ES-I3 (cell line): ENCODE measurements around the gene PRRC2A.

Source experiments
- H3K36me3 ChIP-seq: 2 replicates; pipeline ENCODE4 v1.6.1; 2013; ENCODE audit warnings: mild to moderate bottlenecking, low read length, control low read depth, moderate library complexity; ENCODE audit not compliant: insufficient read depth
- H3K4me1 ChIP-seq: 2 replicates; pipeline ENCODE4 v1.6.1; 2013; ENCODE audit warnings: mild to moderate bottlenecking, control low read depth, low read length; ENCODE audit not compliant: insufficient read depth
- H3K9ac ChIP-seq: 2 replicates; pipeline ENCODE4 v1.6.1; 2013; ENCODE audit warnings: low read depth, mild to moderate bottlenecking, low read length, moderate library complexity
- H3K9me3 ChIP-seq: 2 replicates; pipeline ENCODE4 v1.6.1; 2013; ENCODE audit warnings: mild to moderate bottlenecking, low read length, moderate library complexity; ENCODE audit not compliant: control insufficient read depth, insufficient read depth

The PRRC2A gene

GRCh38 chr6:31676322-31676903, 55.9 kb downstream of the PRRC2A start:
- H3K9ac ChIP-seq = no peak overlapping the region

GRCh38 chr6:31676904-31677303, 56.4 kb downstream of the PRRC2A start:
- Histone ChIP-seq H3K9me3 (no peaks in the 10 kb centered on the region), H3K9ac (no peak overlapping the region)

More at GRCh38 chr6:31676322-31676903, 55.9 kb downstream of the PRRC2A start:
- no peaks in the 10 kb centered on the region for H3K9me3 ChIP-seq
- H3K4me1 ChIP-seq = no peaks in the 10 kb centered on the region
- peaks cover 5% of the 10 kb centered on the region for H3K36me3 ChIP-seq

GRCh38 chr6:31677955-31678354, 57.4 kb downstream of the PRRC2A start:
- no peaks in the 10 kb centered on the region for H3K4me1 ChIP-seq
- H3K9me3 ChIP-seq = no peaks in the 10 kb centered on the region
- H3K36me3 ChIP-seq = no peaks in the 10 kb centered on the region; the same call in 1 of the 2 replicates
- no peak overlapping the region for H3K9ac ChIP-seq

More at GRCh38 chr6:31676904-31677303, 56.4 kb downstream of the PRRC2A start:
- no peaks in the 10 kb centered on the region for H3K4me1 ChIP-seq
- H3K36me3 ChIP-seq = peaks cover under 1% of the 10 kb centered on the region; the same call in 1 of the 2 replicates

DNA sequence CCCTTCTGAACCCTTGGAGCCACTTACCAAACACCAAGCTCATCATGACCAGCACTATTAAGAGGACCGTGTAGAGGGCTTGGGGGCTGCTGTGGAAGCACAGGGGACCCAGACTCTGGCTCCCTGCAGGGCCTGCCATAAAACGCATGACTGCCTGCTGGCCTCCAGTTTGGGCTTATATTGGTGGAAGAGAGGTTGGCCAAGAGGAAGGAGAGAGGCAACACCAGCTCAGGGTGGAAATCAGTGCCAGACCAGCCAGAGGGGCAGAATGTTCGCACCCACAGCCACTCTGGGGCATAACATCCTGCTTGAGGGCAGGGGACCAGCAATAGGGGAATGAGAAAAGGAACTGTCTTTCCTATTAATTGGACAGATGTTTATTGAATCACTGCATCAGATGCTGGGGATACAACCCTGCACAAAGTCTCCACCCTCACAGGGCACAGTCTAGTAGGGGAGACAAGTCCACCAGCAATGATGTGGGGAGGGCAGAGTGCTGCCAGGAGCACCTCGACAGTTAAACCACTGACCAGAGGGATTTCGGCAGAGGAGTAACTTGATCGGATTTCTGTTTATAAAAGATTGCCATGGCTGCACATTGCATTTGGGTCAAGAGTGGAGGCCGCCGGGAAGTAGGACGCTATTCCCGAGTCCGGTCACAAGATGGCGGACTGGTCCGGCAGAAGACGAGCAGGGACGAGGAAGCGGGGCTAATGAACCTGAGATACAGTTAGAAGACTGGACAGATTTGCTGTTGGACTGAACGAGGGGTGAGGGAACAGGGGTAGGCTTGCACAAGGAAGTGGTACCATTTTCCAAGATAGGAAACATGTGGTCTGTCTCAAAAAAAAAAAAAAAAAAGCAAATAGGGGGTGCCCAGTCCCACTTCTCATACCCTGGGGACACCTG, 60.0 kb downstream of the PRRC2A start, which contains the start of gene LY6G5C:
LY6G5C (minus strand) TSS at position 842 of the 909 bp plus-strand sequence; CDS start at position 148, 694 bp downstream.
- no peaks in the 10 kb centered on the region for H3K9me3 ChIP-seq
- no peaks in the 10 kb centered on the region for H3K4me1 ChIP-seq
- H3K9ac ChIP-seq = peak within 1 kb of the TSS; percentile 52
- H3K36me3 ChIP-seq = no peaks in the 10 kb centered on the region

GRCh38 chr6:31681135-31681671, 60.7 kb downstream of the PRRC2A start:
- Histone ChIP-seq H3K36me3 (no peaks in the 10 kb centered on the region), H3K9me3 (no peaks in the 10 kb centered on the region), H3K9ac (peak overlapping the region; percentile 52), H3K4me1 (no peaks in the 10 kb centered on the region)

DNA sequence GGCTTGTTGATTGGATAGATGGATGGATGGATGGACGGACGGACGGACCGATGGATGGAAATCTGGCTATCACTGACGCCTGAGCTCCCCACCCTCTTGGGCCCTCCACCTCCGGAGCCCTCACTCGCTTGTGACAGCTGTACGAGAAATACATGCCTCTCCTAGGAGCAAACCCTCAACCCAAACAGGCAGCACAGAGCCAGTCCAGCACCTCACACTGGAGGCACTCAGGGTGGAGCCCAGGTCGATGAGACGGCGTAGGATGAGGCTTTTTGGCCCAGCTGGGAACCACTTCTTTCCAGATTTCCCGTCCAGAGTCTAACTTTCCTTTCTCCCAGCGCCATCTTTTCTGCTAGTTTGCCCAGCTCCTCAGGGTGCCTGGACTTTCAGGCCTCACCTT, 63.1 kb downstream of the PRRC2A start:
- Histone ChIP-seq H3K36me3 (peaks cover 8% of the 10 kb centered on the region), H3K9ac (peak overlapping the region; percentile 62; the same call in 1 of the 2 replicates), H3K9me3 (no peaks in the 10 kb centered on the region), H3K4me1 (no peaks in the 10 kb centered on the region)

DNA sequence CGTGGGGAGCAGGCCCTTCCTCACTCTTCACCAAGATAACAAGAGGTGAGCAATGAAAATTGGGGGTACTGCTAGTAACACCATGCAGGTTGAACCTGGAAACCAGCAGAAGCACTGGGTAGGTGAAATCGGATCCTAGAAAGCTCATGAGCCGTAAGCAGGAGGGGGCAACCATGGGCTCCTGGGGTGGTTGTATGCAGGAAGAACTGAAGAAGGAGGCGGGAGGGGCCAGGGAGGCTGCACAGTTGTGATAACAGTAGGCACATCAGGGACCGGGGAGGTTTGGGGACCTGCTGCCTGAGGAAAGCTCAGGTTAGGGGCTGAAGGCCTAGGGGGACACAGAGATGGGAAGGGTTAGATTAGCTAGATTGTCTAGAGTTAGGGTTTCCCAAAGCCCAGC, 66.0 kb downstream of the PRRC2A start:
- Histone ChIP-seq H3K9ac (no peak overlapping the region), H3K4me1 (peaks cover 6% of the 10 kb centered on the region; the same call in 1 of the 2 replicates), H3K9me3 (no peaks in the 10 kb centered on the region), H3K36me3 (peaks cover 15% of the 10 kb centered on the region)

DNA sequence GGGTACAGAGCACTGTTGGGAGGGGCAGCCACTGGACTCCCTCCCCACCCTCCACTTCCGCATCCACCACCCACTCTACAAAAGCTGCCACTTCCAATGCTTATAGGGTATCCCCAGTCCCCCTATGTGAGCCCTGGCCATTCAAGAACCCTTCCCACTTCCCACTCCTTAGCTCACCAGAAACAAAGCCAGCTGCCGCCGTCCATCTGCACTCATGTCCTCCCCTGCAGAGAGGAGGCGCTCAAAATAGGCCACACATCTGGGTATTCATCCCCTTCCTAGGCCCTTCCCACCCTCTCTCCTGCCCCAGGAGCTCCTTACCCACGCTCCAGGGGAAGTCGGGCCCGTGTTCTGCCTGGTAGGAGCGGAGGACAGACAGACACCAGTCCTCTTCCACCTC, 66.8 kb downstream of the PRRC2A start:
- no peak overlapping the region for H3K9ac ChIP-seq
- no peaks in the 10 kb centered on the region for H3K9me3 ChIP-seq
- peaks cover 6% of the 10 kb centered on the region; the same call in 1 of the 2 replicates for H3K4me1 ChIP-seq
- H3K36me3 ChIP-seq = peaks cover 15% of the 10 kb centered on the region
